HCT116 (cell line): ENCODE data around the gene F2RL2. TPM values are rescaled to one million over a fixed set of nuclear protein-coding genes. Genes with fewer than 3 reads are reported as not detected.

Experiments used
- ATAC-seq: fragments of 200-7000 bp; cut with Tn5 transposase; 2 replicates; pipeline ENCODE4 v1.9.1; 2020; ENCODE audit warnings: mild to moderate bottlenecking, moderate library complexity
- BruUV-seq: library from RNA; stranded (reverse); fragments of 400-500 nt; replicated peaks from 2 replicates; lab custom pipeline; 2021; lab: Mats Ljungman, UMichigan
- CTCF ChIA-PET: fragments of 300-600 bp; sonication (Branson Sonifier 250); formaldehyde crosslinking; loops from one replicate; lab custom pipeline; 2021; ENCODE audit warnings: antibody characterized with exemption; lab: Charles Lee
- POLR2A ChIA-PET: fragments of 300-600, 350-600 bp; sonication (Branson Sonifier 250); formaldehyde crosslinking; loops from one replicate; lab custom pipeline; 2021; ENCODE audit warnings: antibody characterized with exemption; lab: Charles Lee
- RAD21 ChIA-PET, 2 experiments: fragments of 300-600 bp; sonication (Branson Sonifier 250); formaldehyde crosslinking; loops; one replicate each; lab custom pipeline; 2023; ENCODE audit warnings: low total read pairs in 2 of 2; ENCODE audit not compliant: uncharacterized antibody in 2 of 2, unreplicated experiment in 2 of 2, low non-redundant PET in 1 of 2; lab: Charles Lee
- DNase-seq: peaks from one replicate; pipeline ENCODE4 v3.0.0-alpha.2; 2010; ENCODE audit warnings: low read depth, low spot score
- H2AFZ ChIP-seq: fragments of 200-600 bp; shearing (Covaris generic), sonication (generic); 2 replicates; pipeline ENCODE4 v1.6.1; 2017; ENCODE audit warnings: low read depth, mixed run types, mixed read lengths, antibody characterized with exemption, low read length; ENCODE audit not compliant: poor library complexity, severe bottlenecking
- H3K27ac ChIP-seq: 2 replicates; pipeline ENCODE4 v1.5.1; 2012; ENCODE audit warnings: low read depth, low read length
- H3K27me3 ChIP-seq: fragments of 200-600 bp; sonication (generic); 2 replicates; pipeline ENCODE4 v1.6.1; 2016; ENCODE audit warnings: mixed run types, low read length, mixed read lengths; ENCODE audit not compliant: insufficient read depth
- H3K36me3 ChIP-seq, 2 experiments: fragments of 200-500 bp in 1 of 2; fragments of 200-600 bp in 1 of 2; sonication (Bioruptor generic) in 1 of 2; sonication (generic) in 1 of 2; 2 replicates each; pipeline versions ENCODE4 v1.5.1 to v1.6.1; 2014 to 2016; ENCODE audit warnings: low read length in 2 of 2, inconsistent platforms in 1 of 2, mixed read lengths in 1 of 2, mixed run types in 1 of 2; ENCODE audit not compliant: insufficient read depth in 2 of 2, control insufficient read depth in 1 of 2
- H3K4me1 ChIP-seq, 2 experiments: fragments of 200-600 bp in 1 of 2; sonication (generic) in 1 of 2; 2 replicates each; pipeline versions ENCODE4 v1.5.1 to v1.6.1; 2012 to 2017; ENCODE audit warnings: low read length in 2 of 2, inconsistent platforms in 1 of 2, mild to moderate bottlenecking in 1 of 2, mixed read lengths in 1 of 2, mixed run types in 1 of 2, moderate library complexity in 1 of 2; ENCODE audit not compliant: insufficient read depth in 2 of 2, control insufficient read depth in 1 of 2
- H3K4me2 ChIP-seq: fragments of 200-600 bp; sonication (generic); 2 replicates; pipeline ENCODE4 v1.6.1; 2017; ENCODE audit warnings: mixed run types, low read length, mixed read lengths
- H3K4me3 ChIP-seq, 2 experiments: fragments of 200-600 bp in 1 of 2; sonication (generic) in 1 of 2; replicated peaks in 1 of 2; 2 replicates each; pipeline ENCODE4 v1.5.1; 2011 to 2016; ENCODE audit warnings: low read length in 2 of 2, control low read depth in 1 of 2, low read depth in 1 of 2, mild to moderate bottlenecking in 1 of 2, mixed read lengths in 1 of 2, mixed run types in 1 of 2
- H3K79me2 ChIP-seq: fragments of 200-600 bp; sonication (generic); 2 replicates; pipeline ENCODE4 v1.6.1; 2017; ENCODE audit warnings: mild to moderate bottlenecking, mixed run types, low read length, moderate library complexity, mixed read lengths; ENCODE audit not compliant: insufficient read depth
- H3K9ac ChIP-seq: fragments of 200-600 bp; sonication (generic); 2 replicates; pipeline ENCODE4 v1.6.1; 2016; ENCODE audit warnings: low read length, mixed read lengths
- H3K9me2 ChIP-seq: fragments of 200-600 bp; sonication (generic), shearing (Covaris generic); 2 replicates; pipeline ENCODE4 v1.6.1; 2017; ENCODE audit warnings: mixed run types, mild to moderate bottlenecking, moderate library complexity; ENCODE audit not compliant: insufficient read depth
- H3K9me3 ChIP-seq, 2 experiments: fragments of 200-500 bp in 1 of 2; fragments of 200-600 bp in 1 of 2; sonication (Bioruptor generic) in 1 of 2; sonication (generic) in 1 of 2; 2 replicates each; pipeline ENCODE4 v1.6.1; 2014 to 2017; ENCODE audit warnings: low read length in 2 of 2, mixed read lengths in 2 of 2, inconsistent platforms in 1 of 2, low read depth in 1 of 2, mild to moderate bottlenecking in 1 of 2, mixed run types in 1 of 2, moderate library complexity in 1 of 2; ENCODE audit not compliant: control insufficient read depth in 1 of 2, insufficient read depth in 1 of 2
- H4K20me1 ChIP-seq: fragments of 200-600 bp; sonication (generic), shearing (Covaris generic); 2 replicates; pipeline ENCODE4 v1.6.1; 2017; ENCODE audit warnings: mixed run types, mild to moderate bottlenecking, moderate library complexity; ENCODE audit not compliant: insufficient read depth
- CBX3 ChIP-seq: IDR thresholded peaks from 2 replicates; pipeline ENCODE4 v1.6.1; 2012; ENCODE audit warnings: low read depth
- EGR1 ChIP-seq: IDR thresholded peaks from 2 replicates; pipeline ENCODE4 v1.6.1; 2012; ENCODE audit warnings: low read depth
- FOSL1 ChIP-seq: IDR thresholded peaks from 2 replicates; pipeline ENCODE4 v1.6.1; 2012; ENCODE audit warnings: low read depth
- intact Hi-C: fragments of 100-400 bp; cut with micrococcal nuclease; formaldehyde crosslinking; loops from 2 replicates; pipeline ENCODE4 v1.10.0; 2022
- total RNA-seq: library from RNA; stranded (reverse); gene quantifications from one replicate; pipeline ENCODE4 v1.2.1, GENCODE V29; 2021; ENCODE audit not compliant: unreplicated experiment

The F2RL2 gene
- total RNA-seq, 1 experiment from 2014 or later = 0.07 TPM

- Histone ChIP-seq H3K4me2 (no peak overlapping the region), H3K27me3 (no peaks in the 10 kb centered on the region; the same call in 1 of the 2 replicates), H3K9ac (no peak overlapping the region), H3K27ac (no peak overlapping the region), H3K79me2 (no peaks in the 10 kb centered on the region), H2AFZ (no peak overlapping the region), H3K9me2 (no peaks in the 10 kb centered on the region), H3K9me3 (no peaks in the 10 kb centered on the region), H4K20me1 (no peaks in the 10 kb centered on the region), H3K36me3 (no peaks in the 10 kb centered on the region), H3K4me1 (no peaks in the 10 kb centered on the region), H3K4me3 (no peak overlapping the region)
- CTCF ChIA-PET = interaction anchor here (2.0 kb wide), 1 partner anchor 13 kb away, joined by 11 read pairs; no protein-coding TSS in a partner anchor
- RAD21 ChIA-PET = no interaction called here
- no peak for TF ChIP-seq CBX3
- no peak for TF ChIP-seq EGR1
- no peak for TF ChIP-seq FOSL1
- POLR2A ChIA-PET = no interaction called here
- ATAC-seq (no peak), DNase-seq (no peak)
- BruUV-seq = no TSS peak
- intact Hi-C loops = no loop called here
Measured at GRCh38 chr5:76570153-76570552, 53.0 kb downstream of the F2RL2 start.

Other genes with a start within 250 kb of the F2RL2 start
- gene IQGAP2, start 220.1 kb downstream of the F2RL2 start, total RNA-seq = 2.0 TPM
- 16.6 TPM for gene F2R, start 92.7 kb upstream of the F2RL2 start, total RNA-seq
- 119 TPM for gene F2RL1, start 195.6 kb upstream of the F2RL2 start, total RNA-seq
- not detected for gene S100Z, start 226.6 kb upstream of the F2RL2 start, total RNA-seq